GM12874 (cell line): ENCODE data around the gene TMEM18.

Source experiments
- TF ChIP-seq, protein P1 (sequence below): IDR thresholded peaks from 2 replicates; pipeline ENCODE4 v1.5.1; 2011; ENCODE audit warnings: low read depth, mild to moderate bottlenecking, control low read depth, low read length, moderate library complexity; ENCODE audit not compliant: insufficient read depth

TMEM18 gene

GRCh38 chr2:675051-675450, 2.2 kb downstream of the TMEM18 start:
- TF ChIP-seq, protein P1, sequence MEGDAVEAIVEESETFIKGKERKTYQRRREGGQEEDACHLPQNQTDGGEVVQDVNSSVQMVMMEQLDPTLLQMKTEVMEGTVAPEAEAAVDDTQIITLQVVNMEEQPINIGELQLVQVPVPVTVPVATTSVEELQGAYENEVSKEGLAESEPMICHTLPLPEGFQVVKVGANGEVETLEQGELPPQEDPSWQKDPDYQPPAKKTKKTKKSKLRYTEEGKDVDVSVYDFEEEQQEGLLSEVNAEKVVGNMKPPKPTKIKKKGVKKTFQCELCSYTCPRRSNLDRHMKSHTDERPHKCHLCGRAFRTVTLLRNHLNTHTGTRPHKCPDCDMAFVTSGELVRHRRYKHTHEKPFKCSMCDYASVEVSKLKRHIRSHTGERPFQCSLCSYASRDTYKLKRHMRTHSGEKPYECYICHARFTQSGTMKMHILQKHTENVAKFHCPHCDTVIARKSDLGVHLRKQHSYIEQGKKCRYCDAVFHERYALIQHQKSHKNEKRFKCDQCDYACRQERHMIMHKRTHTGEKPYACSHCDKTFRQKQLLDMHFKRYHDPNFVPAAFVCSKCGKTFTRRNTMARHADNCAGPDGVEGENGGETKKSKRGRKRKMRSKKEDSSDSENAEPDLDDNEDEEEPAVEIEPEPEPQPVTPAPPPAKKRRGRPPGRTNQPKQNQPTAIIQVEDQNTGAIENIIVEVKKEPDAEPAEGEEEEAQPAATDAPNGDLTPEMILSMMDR: no peak

- TF ChIP-seq, protein P1: no peak
These were observed 2.8 kb downstream of the TMEM18 start for GRCh38 chr2:674321-674985.

- TF ChIP-seq, protein P1: no peak
These were observed 3.4 kb downstream of the TMEM18 start for GRCh38 chr2:673615-674320.

GRCh38 chr2:673016-673415, 4.2 kb downstream of the TMEM18 start:
- TF ChIP-seq, protein P1: no peak

DNA sequence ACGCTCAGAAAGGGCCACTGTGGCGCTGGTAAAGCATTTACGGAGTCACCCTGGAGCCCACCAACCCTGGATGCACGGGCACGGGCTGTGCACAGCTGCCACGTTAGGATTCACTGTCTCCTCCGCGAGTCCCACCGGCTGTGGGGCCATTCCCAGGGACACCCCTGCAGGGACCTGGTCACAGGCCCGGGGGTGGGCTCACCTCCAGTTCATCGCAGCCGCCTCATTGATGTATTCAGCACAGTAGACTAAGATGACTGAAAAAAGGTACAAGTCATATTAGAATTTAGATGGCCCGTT, 4.7 kb downstream of the TMEM18 start:
- TF ChIP-seq, protein P1: no peak

DNA sequence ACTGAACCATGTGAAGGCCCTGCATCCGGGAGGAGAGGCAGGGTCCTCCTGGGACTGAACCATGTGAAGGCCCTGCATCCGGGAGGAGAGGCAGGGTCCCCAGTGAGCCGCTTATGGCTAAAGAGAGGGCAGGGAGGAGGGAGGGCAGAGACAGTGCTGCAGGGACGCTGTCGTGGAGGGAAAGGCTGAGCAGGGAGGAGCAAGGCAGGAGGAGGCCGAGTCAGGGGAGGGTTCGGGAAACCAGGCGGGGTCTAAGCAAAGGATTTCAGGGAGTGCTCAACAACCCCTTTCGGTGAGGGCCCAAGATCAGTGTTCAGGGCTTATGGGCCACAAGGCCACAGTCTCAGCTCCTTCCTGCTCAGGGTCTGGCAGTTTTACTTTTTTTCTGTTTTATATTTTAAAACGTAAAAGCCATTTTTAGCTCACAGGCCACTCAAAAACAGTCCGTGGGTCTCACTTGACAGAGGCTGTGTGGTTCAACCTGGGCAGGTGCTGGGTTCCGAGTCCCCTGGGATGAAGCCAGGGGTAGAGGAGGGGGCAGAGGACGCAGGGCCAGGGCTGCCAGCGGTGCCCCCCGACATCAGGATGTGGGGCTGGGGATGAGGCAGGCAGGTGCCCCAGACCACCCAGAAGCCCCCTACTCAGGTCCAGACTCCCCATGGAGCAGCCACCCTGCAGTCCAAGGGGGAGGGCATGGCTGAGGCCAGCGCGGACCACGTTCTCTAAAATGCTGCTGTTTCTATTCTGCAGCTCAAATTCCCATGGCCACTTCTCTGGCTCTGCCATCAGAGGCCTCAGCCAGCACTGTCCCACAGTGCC, 5.2 kb downstream of the TMEM18 start:
- TF ChIP-seq, protein P1: no peak

DNA sequence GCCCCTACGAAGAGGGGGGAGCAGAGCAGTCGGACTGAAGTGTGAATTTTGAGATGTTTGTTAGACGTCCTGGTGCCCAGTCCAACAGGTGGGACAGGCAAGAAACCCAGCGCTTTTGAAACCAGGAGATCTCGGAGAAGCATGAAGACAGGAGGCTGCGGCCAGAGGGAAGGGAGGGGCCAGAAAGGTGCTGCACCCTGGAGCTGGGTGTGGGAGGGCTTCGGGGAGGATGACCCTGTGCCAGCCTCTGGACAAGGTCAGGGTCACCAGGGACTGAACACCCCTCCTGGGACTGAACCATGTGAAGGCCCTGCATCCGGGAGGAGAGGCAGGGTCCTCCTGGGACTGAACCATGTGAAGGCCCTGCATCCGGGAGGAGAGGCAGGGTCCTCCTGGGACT, 6.1 kb downstream of the TMEM18 start:
- TF ChIP-seq, protein P1: no peak
